HCT116 (cell line): ENCODE results near the gene PBLD.
A peak's percentile ranks its signal among the peaks of the same experiment; 100 is the strongest.

Experiments used
- CTCF ChIP-seq, 3 experiments: fragments of 200-600 bp in 1 of 3; sonication (generic) in 1 of 3; IDR thresholded peaks in 2 of 3; conservative IDR thresholded peaks in 1 of 3; 2 replicates each; pipeline ENCODE4 v1.5.1; 2012 to 2017; ENCODE audit warnings: low read depth in 2 of 3, low read length in 2 of 3, antibody characterized with exemption in 1 of 3, borderline replicate concordance in 1 of 3, control low read depth in 1 of 3, mild to moderate bottlenecking in 1 of 3, mixed read lengths in 1 of 3, mixed run types in 1 of 3, moderate library complexity in 1 of 3; ENCODE audit not compliant: insufficient read depth in 1 of 3
- EZH2 ChIP-seq: fragments of 200-600 bp; sonication (generic); IDR thresholded peaks from 2 replicates; pipeline ENCODE4 v1.6.1; 2017; ENCODE audit warnings: antibody characterized with exemption, mixed run types
- JUND ChIP-seq: IDR thresholded peaks from 2 replicates; pipeline ENCODE4 v1.6.1; 2012
- MAX ChIP-seq: IDR thresholded peaks from 2 replicates; pipeline ENCODE4 v1.6.1; 2012
- POLR2A ChIP-seq: IDR thresholded peaks from 2 replicates; pipeline ENCODE4 v1.7.0; 2011; ENCODE audit warnings: borderline replicate concordance; ENCODE audit not compliant: insufficient read depth, insufficient read length; ENCODE audit errors: extremely low read depth
- POLR2AphosphoS5 ChIP-seq: IDR thresholded peaks from 2 replicates; pipeline ENCODE4 v1.6.1; 2011; ENCODE audit warnings: mild to moderate bottlenecking, low read depth, low read length, moderate library complexity
- RAD21 ChIP-seq: IDR thresholded peaks from 2 replicates; pipeline ENCODE4 v1.6.1; 2012; ENCODE audit warnings: low read depth, mild to moderate bottlenecking
- SIN3A ChIP-seq: IDR thresholded peaks from 2 replicates; pipeline ENCODE4 v1.6.1; 2012; ENCODE audit warnings: low read depth
- SP1 ChIP-seq: IDR thresholded peaks from 2 replicates; pipeline ENCODE4 v1.6.1; 2012; ENCODE audit warnings: low read depth
- SRF ChIP-seq: IDR thresholded peaks from 2 replicates; pipeline ENCODE4 v1.6.1; 2012; ENCODE audit warnings: low read depth
- ZFX ChIP-seq: fragments of 450-650 bp; IDR thresholded peaks from 2 replicates; pipeline ENCODE4 v1.6.1; 2017
- ZNF274 ChIP-seq: fragments of 200-500 bp; sonication (Bioruptor generic); IDR thresholded peaks from 2 replicates; pipeline ENCODE4 v1.6.1; 2014; ENCODE audit warnings: mild to moderate bottlenecking, low read depth, low read length, inconsistent platforms

GRCh38 chr10:68348265-68348741, 15.6 kb upstream of the PBLD start:
- TF ChIP-seq MAX (no peak), CTCF (IDR thresholded peaks at IDR 0.05 in 2 of 3, conservative IDR thresholded peaks at IDR 0.05 in 1 of 3; ENCODE audit: borderline replicate concordance in 1 of 3, insufficient read depth in 1 of 3, low read depth in 2 of 3, low read length in 2 of 3) (peak; percentile 28 to 82 (median 74); a peak in 5 of 6 replicates), EZH2 (no peak), POLR2A (no peak), RAD21 (peak; percentile 58), ZFX (no peak), ZNF274 (no peak), SP1 (no peak), JUND (no peak), SRF (no peak), SIN3A (no peak), POLR2AphosphoS5 (no peak)
